HepG2 (cell line): ENCODE measurements around the gene CACNA1C. TPM values are rescaled to one million over a fixed set of nuclear protein-coding genes. Genes with fewer than 3 reads are reported as not detected.

Source experiments
- ATAC-seq: fragments of 200-7000 bp; cut with Tn5 transposase; 3 replicates; pipeline ENCODE4 v1.9.1; 2020; ENCODE audit warnings: mild to moderate bottlenecking, moderate library complexity
- BruUV-seq: library from RNA; stranded (reverse); fragments of 400-500 nt; replicated peaks from 2 replicates; lab custom pipeline; 2021; lab: Mats Ljungman, UMichigan
- CTCF ChIA-PET: fragments of 300-600 bp; formaldehyde crosslinking; extraction: SDS; loops from one replicate; lab custom pipeline; 2021; ENCODE audit warnings: low total read pairs, inconsistent platforms, low intra/inter-chr PET ratio; lab: Yijun Ruan, JAX
- POLR2A ChIA-PET: fragments of 350-600 bp; sonication (Branson Sonifier 250); formaldehyde crosslinking; loops from one replicate; lab custom pipeline; 2020; ENCODE audit warnings: antibody characterized with exemption, inconsistent platforms; lab: Yijun Ruan, JAX
- DNase-seq: peaks from one replicate; pipeline ENCODE4 v3.0.0-alpha.2; 2015; ENCODE audit warnings: low spot score
- FAIRE-seq: peaks from 3 replicates; lab custom pipeline; 2011; peaks lifted over from hg19 to GRCh38; lab: Jason Lieb, UNC
- H2AFZ ChIP-seq: one replicate; pipeline ENCODE4 v1.6.1; 2011; ENCODE audit warnings: low read length, inconsistent platforms
- H3K27ac ChIP-seq: fragments of 300-600 bp; 3 replicates; pipeline ENCODE4 v1.8.0; 2011; ENCODE audit warnings: mixed run types, mild to moderate bottlenecking, mixed read lengths, low read length, inconsistent platforms; ENCODE audit not compliant: insufficient read depth; ENCODE audit errors: extremely low read length
- H3K27me3 ChIP-seq, 2 experiments: fragments of 200-600 bp in 1 of 2; 2 replicates in 1 of 2; 3 replicates in 1 of 2; pipeline versions ENCODE4 v1.6.0 to v1.8.0; 2011; ENCODE audit warnings: low read length in 2 of 2, mild to moderate bottlenecking in 2 of 2, moderate library complexity in 2 of 2, inconsistent platforms in 1 of 2; ENCODE audit not compliant: insufficient read depth in 2 of 2, control insufficient read depth in 1 of 2
- H3K36me3 ChIP-seq, 2 experiments: fragments of 200-600 bp in 1 of 2; replicated peaks in 1 of 2; 2 replicates in 1 of 2; 3 replicates in 1 of 2; pipeline versions ENCODE4 v1.5.1 to v1.8.0; 2011; ENCODE audit warnings: low read length in 2 of 2, inconsistent platforms in 1 of 2; ENCODE audit not compliant: insufficient read depth in 2 of 2, control insufficient read depth in 1 of 2
- H3K4me1 ChIP-seq: 2 replicates; pipeline ENCODE4 v1.5.1; 2012; ENCODE audit warnings: low read length, inconsistent platforms; ENCODE audit not compliant: insufficient read depth
- H3K4me2 ChIP-seq: 2 replicates; pipeline ENCODE4 v1.6.0; 2011; ENCODE audit warnings: low read depth, low read length, inconsistent platforms
- H3K4me3 ChIP-seq, 3 experiments: fragments of 200-600 bp in 1 of 3; sonication (generic), shearing (Covaris generic) in 1 of 3; replicated peaks in 1 of 3; 2 replicates each; pipeline ENCODE4 v1.5.1; 2011 to 2016; ENCODE audit warnings: low read length in 3 of 3, inconsistent platforms in 2 of 3, low read depth in 2 of 3, mild to moderate bottlenecking in 2 of 3, control low read depth in 1 of 3, mixed read lengths in 1 of 3; ENCODE audit not compliant: insufficient read depth in 1 of 3
- H3K79me2 ChIP-seq: one replicate; pipeline ENCODE4 v1.6.1; 2011; ENCODE audit warnings: low read length, inconsistent platforms; ENCODE audit not compliant: insufficient read depth
- H3K9ac ChIP-seq: 2 replicates; pipeline ENCODE4 v1.6.0; 2011; ENCODE audit warnings: mild to moderate bottlenecking, low read depth, low read length, inconsistent platforms; ENCODE audit not compliant: insufficient read depth
- H3K9me3 ChIP-seq: 2 replicates; pipeline ENCODE4 v1.5.1; 2012; ENCODE audit warnings: mild to moderate bottlenecking, low read length
- H4K20me1 ChIP-seq: 2 replicates; pipeline ENCODE4 v1.6.0; 2011; ENCODE audit warnings: inconsistent platforms, mild to moderate bottlenecking, low read length, moderate library complexity; ENCODE audit not compliant: insufficient read depth
- IRX3 ChIP-seq: sonication (generic); formaldehyde crosslinking; IDR thresholded peaks from 2 replicates; pipeline ENCODE4 v1.8.1; 2023; ENCODE audit warnings: mild to moderate bottlenecking, low read depth, missing genetic modification reagents, borderline replicate concordance
- NFYB ChIP-seq: sonication (generic); formaldehyde crosslinking; IDR thresholded peaks from 2 replicates; pipeline ENCODE4 v1.4.0; 2020; ENCODE audit warnings: missing genetic modification reagents
- U2AF1 ChIP-seq: fragments of 200-400 bp; formaldehyde crosslinking; optimal IDR thresholded peaks from 2 replicates; pipeline ENCODE3; 2017; ENCODE audit warnings: mild to moderate bottlenecking, low read depth, low read length
- XBP1 ChIP-seq: sonication (generic); formaldehyde crosslinking; IDR thresholded peaks from 2 replicates; pipeline ENCODE4 v1.5.0; 2020; ENCODE audit warnings: missing genetic modification reagents
- ZNF232 ChIP-seq: sonication (generic); formaldehyde crosslinking; IDR thresholded peaks from 2 replicates; pipeline ENCODE4 v1.4.0; 2020; ENCODE audit warnings: missing genetic modification reagents, borderline replicate concordance
- ZNF678 ChIP-seq: sonication (generic); formaldehyde crosslinking; IDR thresholded peaks from 2 replicates; pipeline ENCODE4 v1.4.0; 2020; ENCODE audit warnings: mild to moderate bottlenecking, missing genetic modification reagents
- ZNF780A ChIP-seq: sonication (generic); formaldehyde crosslinking; IDR thresholded peaks from 2 replicates; pipeline ENCODE4 v1.8.0; 2022; ENCODE audit warnings: mild to moderate bottlenecking, missing genetic modification reagents, moderate library complexity
- WGBS: methylation state at CpG from one replicate; pipeline ENCODE4 v1.1.6; 2017; ENCODE audit warnings: low lambda C conversion rate; 5-methylcytosine and 5-hydroxymethylcytosine counted together
- in situ Hi-C: cut with HindIII; loops from 2 replicates; pipeline ENCODE4 v1.10.0; 2017; ENCODE audit warnings: low pct_unique_long_range_greater_than_20kb; ENCODE audit not compliant: extremely low pct_ligation_motif_present
- intact Hi-C: fragments of 100-400 bp; cut with micrococcal nuclease; formaldehyde crosslinking; loops from one replicate; pipeline ENCODE4 v1.10.0; 2022; ENCODE audit not compliant: unreplicated experiment
- polyA plus RNA-seq, 8 experiments: library from polyadenylated mRNA; depleted of rRNA in 3 of 8; stranded (reverse) in 7 of 8; unstranded in 1 of 8; fragments of >200 nt; fragmentation: Illumina TruSeq in 4 of 8; extraction: Trizol in 4 of 8; gene quantifications; 2 replicates each; pipeline versions ENCODE4 v1.2.1 to v1.2.3, GENCODE V29; 2011 to 2016; ENCODE audit warnings: low read depth in 4 of 8, missing spikeins in 1 of 8, mixed read lengths in 1 of 8; ENCODE audit not compliant: insufficient read depth in 1 of 8
- total RNA-seq, 5 experiments: library from RNA; depleted of rRNA; stranded (reverse); fragments of >200 nt; fragmentation: Illumina TruSeq; extraction: Trizol; gene quantifications; 2 replicates each; pipeline ENCODE4 v1.2.3, GENCODE V29; 2016; ENCODE audit warnings: low read depth in 1 of 5
- TF ChIP-seq, protein P1 (sequence below): sonication (generic); formaldehyde crosslinking; IDR thresholded peaks from 2 replicates; pipeline ENCODE4 v1.4.0; 2020; ENCODE audit warnings: missing genetic modification reagents, mild to moderate bottlenecking, borderline replicate concordance

CACNA1C gene
- total and polyA plus RNA-seq, 2 of the 13 experiments (the other 11 are each of a cell fraction or from before 2014, with no cell fraction given): not detected

DNA sequence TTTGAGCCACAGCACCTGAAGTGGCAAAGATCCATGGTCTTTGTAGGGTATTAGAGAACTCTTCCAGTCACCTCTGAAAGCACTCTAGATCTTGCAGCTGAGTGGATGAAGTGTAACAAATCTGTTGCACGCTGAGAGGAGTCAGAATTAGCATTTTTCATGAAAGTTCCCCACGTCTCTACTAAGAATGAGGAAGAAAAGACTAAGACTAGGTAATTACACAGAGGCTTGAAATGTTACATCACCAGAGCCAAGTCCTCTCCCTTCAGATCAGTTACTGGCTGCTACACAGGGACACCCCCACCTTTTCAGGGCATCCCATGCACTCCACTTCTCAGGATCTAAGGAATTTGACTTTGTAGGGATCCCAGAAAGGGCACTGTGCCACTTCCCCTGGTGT lies 643.3 kb downstream of the CACNA1C start:
- no peaks in the 10 kb centered on the region for H3K4me1 ChIP-seq
- no peak overlapping the region for H3K9ac ChIP-seq
- H2AFZ ChIP-seq: no peak overlapping the region
- no peak for DNase-seq
- H3K4me3 ChIP-seq: no peak overlapping the region
- ATAC-seq: no peak
- TF ChIP-seq NFYB (CRISPR knock-in tag) (no peak), ZNF232 (no peak), ZNF780A (CRISPR knock-in tag) (no peak), U2AF1 (no peak), IRX3 (no peak), XBP1 (CRISPR knock-in tag) (no peak), ZNF678 (CRISPR knock-in tag) (no peak)
- TF ChIP-seq, protein P1, sequence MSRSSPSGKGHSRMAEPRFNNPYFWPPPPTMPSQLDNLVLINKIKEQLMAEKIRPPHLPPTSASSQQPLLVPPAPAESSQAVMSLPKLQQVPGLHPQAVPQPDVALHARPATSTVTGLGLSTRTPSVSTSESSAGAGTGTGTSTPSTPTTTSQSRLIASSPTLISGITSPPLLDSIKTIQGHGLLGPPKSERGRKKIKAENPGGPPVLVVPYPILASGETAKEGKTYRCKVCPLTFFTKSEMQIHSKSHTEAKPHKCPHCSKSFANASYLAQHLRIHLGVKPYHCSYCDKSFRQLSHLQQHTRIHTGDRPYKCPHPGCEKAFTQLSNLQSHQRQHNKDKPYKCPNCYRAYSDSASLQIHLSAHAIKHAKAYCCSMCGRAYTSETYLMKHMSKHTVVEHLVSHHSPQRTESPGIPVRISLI: no peak
- no peak for FAIRE-seq
- intact Hi-C loops (no loop called here), in situ Hi-C loops (no loop called here)
- BruUV-seq: no TSS peak
- POLR2A ChIA-PET: no interaction called here
- WGBS: 0% methylated on average over 2 of the region's 2 CpGs
- H3K27ac ChIP-seq: no peak overlapping the region
- peaks cover 0 to 42% of the 10 kb centered on the region in 2 experiments; a peak in 3 of 5 replicates for H3K27me3 ChIP-seq
- H4K20me1 ChIP-seq: no peaks in the 10 kb centered on the region
- H3K36me3 ChIP-seq: no peaks in the 10 kb centered on the region
- H3K4me2 ChIP-seq: no peak overlapping the region
- CTCF ChIA-PET: no interaction called here
- no peaks in the 10 kb centered on the region for H3K9me3 ChIP-seq
- no peaks in the 10 kb centered on the region for H3K79me2 ChIP-seq
